ENCODE data around the gene FYB2.

Gene FYB2

DNA sequence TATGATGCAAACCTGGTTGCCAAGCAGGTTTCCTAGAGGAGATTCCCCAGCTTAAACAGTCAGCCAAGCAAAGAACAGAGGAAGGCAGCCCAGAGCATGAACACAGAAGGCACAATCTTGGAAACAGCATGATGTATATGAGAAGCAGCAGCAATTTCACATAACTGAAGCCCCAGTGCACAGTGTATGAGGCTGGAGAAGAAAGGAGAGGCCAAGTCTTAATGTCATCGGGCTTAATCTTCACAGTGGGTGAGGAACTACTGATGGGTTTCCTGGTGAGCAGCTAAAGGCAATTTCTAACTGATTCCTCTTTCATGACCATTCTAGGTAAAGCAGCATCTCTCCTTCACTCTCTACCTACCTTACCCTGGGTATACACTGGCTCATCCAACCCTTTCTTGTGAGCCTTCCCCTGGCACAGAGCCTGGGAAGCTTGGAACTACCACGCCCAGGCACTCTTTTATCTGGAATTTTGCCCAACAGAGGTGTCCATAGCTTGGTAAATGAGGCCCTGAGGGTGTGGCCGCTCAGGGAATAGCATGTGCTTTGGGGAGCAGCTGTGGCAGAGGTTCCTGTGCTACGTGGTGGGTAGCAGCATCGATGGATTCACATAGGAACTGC, 22.0 kb downstream of the FYB2 start:
- H3K9me3 ChIP-seq = no peaks in the 10 kb centered on the region
- no peak overlapping the region for H3K4me3 ChIP-seq
- no peak for DNase-seq
- intact Hi-C loops (cut with DNase I; ENCODE audit: low total_unique reads) = no loop called here
- TF ChIP-seq, protein P1, sequence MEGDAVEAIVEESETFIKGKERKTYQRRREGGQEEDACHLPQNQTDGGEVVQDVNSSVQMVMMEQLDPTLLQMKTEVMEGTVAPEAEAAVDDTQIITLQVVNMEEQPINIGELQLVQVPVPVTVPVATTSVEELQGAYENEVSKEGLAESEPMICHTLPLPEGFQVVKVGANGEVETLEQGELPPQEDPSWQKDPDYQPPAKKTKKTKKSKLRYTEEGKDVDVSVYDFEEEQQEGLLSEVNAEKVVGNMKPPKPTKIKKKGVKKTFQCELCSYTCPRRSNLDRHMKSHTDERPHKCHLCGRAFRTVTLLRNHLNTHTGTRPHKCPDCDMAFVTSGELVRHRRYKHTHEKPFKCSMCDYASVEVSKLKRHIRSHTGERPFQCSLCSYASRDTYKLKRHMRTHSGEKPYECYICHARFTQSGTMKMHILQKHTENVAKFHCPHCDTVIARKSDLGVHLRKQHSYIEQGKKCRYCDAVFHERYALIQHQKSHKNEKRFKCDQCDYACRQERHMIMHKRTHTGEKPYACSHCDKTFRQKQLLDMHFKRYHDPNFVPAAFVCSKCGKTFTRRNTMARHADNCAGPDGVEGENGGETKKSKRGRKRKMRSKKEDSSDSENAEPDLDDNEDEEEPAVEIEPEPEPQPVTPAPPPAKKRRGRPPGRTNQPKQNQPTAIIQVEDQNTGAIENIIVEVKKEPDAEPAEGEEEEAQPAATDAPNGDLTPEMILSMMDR (IDR thresholded peaks at IDR 0.05) = no peak
- H3K4me1 ChIP-seq = no peaks in the 10 kb centered on the region
- no peaks in the 10 kb centered on the region for H3K27me3 ChIP-seq
- no peak overlapping the region for H3K27ac ChIP-seq
- H3K36me3 ChIP-seq = no peaks in the 10 kb centered on the region

DNA sequence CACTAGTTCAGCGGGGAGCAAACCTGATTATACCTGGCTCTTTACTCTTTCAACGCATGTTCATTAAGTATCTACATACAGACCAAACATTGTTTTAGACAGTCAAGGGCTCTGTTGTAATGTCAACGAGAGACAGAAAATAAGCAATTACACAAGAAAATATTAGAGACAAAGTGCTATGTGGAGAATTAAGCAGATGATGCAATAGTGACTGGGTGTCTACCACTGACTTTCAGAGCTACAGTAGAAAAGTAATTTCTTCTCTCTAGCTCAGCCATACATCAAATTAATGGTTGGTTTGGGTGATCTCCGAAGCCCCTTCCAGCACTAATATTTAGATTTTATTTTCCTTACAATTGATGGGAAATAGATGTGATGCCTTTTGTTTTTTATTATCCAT, 23.3 kb downstream of the FYB2 start:
- no peaks in the 10 kb centered on the region for H3K27me3 ChIP-seq
- TF ChIP-seq, protein P1 (IDR thresholded peaks at IDR 0.05) = no peak
- DNase-seq = no peak
- H3K36me3 ChIP-seq = no peaks in the 10 kb centered on the region
- intact Hi-C loops (cut with DNase I; ENCODE audit: low total_unique reads) = no loop called here
- H3K4me3 ChIP-seq = no peak overlapping the region
- no peaks in the 10 kb centered on the region for H3K9me3 ChIP-seq
- no peak overlapping the region for H3K27ac ChIP-seq
- no peaks in the 10 kb centered on the region for H3K4me1 ChIP-seq

DNA sequence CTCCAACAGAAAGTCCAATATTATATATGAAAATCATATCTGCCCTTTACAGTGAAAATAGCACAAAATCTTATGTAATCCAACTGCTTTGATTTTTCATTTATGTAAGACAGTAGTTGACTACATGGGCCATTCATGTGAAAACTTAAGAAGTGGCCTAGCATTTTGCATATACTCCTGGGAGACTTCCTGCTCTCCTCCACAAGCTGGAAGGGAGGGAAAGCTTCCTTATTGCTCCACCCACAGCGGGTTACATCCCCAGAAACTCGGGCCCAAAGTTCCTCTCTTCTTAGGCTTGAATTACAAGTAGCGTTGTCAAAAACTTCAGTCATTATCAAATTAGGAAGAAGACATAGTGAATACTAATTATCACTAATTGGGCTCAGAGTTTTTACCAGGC, 29.2 kb downstream of the FYB2 start:
- no peak for DNase-seq
- TF ChIP-seq, protein P1 (IDR thresholded peaks at IDR 0.05) = no peak
- no peaks in the 10 kb centered on the region for H3K36me3 ChIP-seq

DNA sequence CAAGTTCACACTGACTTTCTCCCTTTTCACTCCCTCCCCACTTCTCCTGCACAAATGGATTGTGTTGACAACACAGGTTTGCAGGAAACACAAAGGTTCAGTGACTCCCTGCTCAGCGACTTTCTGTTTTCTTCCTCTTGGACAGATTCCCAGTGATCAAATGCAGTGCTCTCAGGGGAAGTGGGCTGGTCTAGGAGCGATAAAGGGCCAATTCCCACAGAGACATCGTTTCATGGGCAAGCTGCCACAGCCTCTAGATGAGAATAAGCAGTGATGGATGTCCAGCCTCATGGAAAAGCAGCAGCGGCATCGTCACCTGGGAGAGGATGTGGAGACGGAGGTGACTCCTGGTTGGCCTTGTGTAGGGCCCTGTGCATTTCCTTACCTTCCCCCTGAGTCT, 30.6 kb downstream of the FYB2 start:
- Histone ChIP-seq H3K27me3 (peaks cover 0 to 6% of the 10 kb centered on the region in 2 donors), H3K27ac (no peak overlapping the region), H3K4me3 (no peak overlapping the region), H3K9me3 (no peaks in the 10 kb centered on the region), H3K4me1 (no peaks in the 10 kb centered on the region), H3K36me3 (no peaks in the 10 kb centered on the region)
- intact Hi-C loops (cut with DNase I; ENCODE audit: low total_unique reads) = no loop called here
- DNase-seq = no peak
- TF ChIP-seq, protein P1 (IDR thresholded peaks at IDR 0.05) = no peak

More for the DNA sequence above, 29.2 kb downstream of the FYB2 start:
- H3K9me3 ChIP-seq = no peaks in the 10 kb centered on the region
- H3K27ac ChIP-seq = no peak overlapping the region
- H3K27me3 ChIP-seq = peaks cover 0 to 6% of the 10 kb centered on the region in 2 donors
- H3K4me3 ChIP-seq = no peak overlapping the region
- no peaks in the 10 kb centered on the region for H3K4me1 ChIP-seq
- intact Hi-C loops (cut with DNase I; ENCODE audit: low total_unique reads) = no loop called here

DNA sequence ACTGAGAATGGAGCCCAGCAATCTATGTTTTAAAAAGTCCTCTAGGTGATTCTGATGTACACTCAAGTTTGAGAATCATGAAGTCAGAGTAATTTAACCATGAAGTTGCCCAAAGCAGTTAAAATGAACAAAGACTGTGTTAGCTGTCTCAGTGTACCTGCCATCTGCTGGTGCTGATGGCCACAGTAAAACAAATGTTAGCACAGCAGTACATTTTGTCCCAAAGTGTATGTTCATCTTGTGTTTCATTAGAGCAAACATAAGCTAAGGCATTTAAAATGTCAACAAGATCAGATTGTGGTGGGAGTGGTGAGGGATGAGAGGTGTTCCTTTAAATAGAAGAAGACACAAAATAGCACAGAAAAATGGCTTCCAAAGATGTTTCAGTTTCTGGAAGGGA, 31.1 kb downstream of the FYB2 start:
- H3K9me3 ChIP-seq = no peaks in the 10 kb centered on the region
- intact Hi-C loops (cut with DNase I; ENCODE audit: low total_unique reads) = no loop called here
- TF ChIP-seq, protein P1 (IDR thresholded peaks at IDR 0.05) = no peak
- H3K36me3 ChIP-seq = no peaks in the 10 kb centered on the region
- peaks cover 0 to 6% of the 10 kb centered on the region in 2 donors for H3K27me3 ChIP-seq
- H3K27ac ChIP-seq = no peak overlapping the region
- no peak for DNase-seq
- H3K4me1 ChIP-seq = no peaks in the 10 kb centered on the region
- H3K4me3 ChIP-seq = no peak overlapping the region

DNA sequence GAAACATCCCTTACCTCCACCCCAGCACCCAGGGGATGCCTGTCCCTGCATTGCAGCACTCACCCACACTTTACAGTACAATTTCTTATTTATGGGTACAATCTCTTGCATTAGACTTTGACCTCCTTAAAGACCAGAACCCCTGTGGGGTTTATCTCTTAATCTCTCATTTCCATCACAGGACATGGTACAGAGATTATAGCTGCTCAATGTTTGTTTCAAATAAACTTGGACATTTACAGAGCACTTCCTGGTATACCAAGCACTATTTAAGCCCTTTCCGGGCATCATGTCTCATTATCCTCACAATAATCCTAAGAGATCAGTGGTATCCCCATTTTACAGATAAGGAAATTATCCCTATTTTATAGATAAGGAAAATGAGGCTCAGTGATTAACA, 31.9 kb downstream of the FYB2 start:
- TF ChIP-seq, protein P1 (IDR thresholded peaks at IDR 0.05) = no peak
- H3K27me3 ChIP-seq = peaks cover 0 to 6% of the 10 kb centered on the region in 2 donors
- no peak overlapping the region for H3K4me3 ChIP-seq
- no peaks in the 10 kb centered on the region for H3K4me1 ChIP-seq
- H3K36me3 ChIP-seq = no peaks in the 10 kb centered on the region
- intact Hi-C loops (cut with DNase I; ENCODE audit: low total_unique reads) = no loop called here
- no peak for DNase-seq
- no peaks in the 10 kb centered on the region for H3K9me3 ChIP-seq
- H3K27ac ChIP-seq = no peak overlapping the region

Measured in tibial artery (tissue), 4 donors.